Measurements from ENCODE around the gene AKR1C4.

Gene AKR1C4

DNA sequence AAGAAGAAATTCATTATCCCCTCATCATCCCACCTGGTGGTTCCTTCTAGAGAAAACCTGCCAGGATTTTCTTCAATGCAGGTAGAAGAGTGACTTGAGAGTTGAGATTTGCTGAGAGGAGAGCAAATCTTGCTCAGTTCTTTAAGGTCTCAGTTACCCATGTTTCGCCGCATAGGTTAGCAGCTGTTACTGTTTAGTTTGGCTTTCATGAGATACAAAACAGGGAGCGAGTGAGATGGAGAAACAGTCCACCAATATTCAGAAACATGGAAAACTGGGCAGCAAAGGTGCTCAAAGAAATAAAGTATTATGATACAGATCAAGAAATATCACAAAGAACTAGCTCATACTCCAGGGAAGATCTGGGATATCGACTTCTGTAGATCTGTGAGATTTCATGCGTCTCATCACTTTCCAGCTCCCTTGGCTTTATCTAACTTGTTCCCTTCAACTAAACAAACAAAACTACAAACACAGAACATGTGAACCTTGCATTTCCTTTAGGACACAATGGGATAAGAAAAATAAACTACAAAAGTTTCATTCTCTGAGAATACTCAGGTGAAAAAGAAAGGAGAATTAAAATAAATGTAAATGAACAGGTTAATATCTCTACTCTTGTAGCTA, 63.4 kb downstream of the AKR1C4 start:
- Histone ChIP-seq H3K9ac (ENCODE audit: low read depth in 1 of 2, low read length in 2 of 2) (no peak overlapping the region), H3K27me3 (ENCODE audit: control insufficient read depth in 2 of 2, insufficient read depth in 2 of 2, low read length in 2 of 2) (no peaks in the 10 kb centered on the region), H3K4me1 (ENCODE audit: control insufficient read depth in 2 of 2, insufficient read depth in 2 of 2, low read length in 2 of 2) (no peaks in the 10 kb centered on the region), H3K27ac (ENCODE audit: low read depth in 2 of 2, low read length in 2 of 2) (no peak overlapping the region), H3K9me3 (ENCODE audit: control insufficient read depth in 2 of 2, low read length in 2 of 2) (no peaks in the 10 kb centered on the region), H3K4me3 (ENCODE audit: low read length in 2 of 2) (no peak overlapping the region), H3K36me3 (ENCODE audit: control insufficient read depth in 2 of 2, insufficient read depth in 2 of 2, low read length in 2 of 2) (no peaks in the 10 kb centered on the region)

DNA sequence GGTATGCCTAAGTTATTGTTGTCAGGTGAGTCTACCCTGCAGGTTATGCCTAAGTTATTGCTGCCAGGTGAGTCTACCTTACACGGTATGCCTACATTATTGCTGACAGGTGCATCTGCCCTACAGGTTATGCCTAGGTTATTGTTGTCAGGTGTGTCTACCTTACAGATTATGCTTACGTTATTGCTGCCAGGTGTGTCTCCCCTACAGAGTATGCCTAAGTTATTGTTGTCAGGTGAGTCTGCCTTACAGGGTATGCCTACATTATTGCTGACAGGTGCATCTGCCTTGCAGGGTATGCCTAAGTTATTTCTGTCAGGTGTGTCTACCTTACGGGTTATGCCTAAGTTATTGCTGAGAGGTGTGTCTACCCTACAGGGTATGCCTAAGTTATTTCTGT, 64.2 kb downstream of the AKR1C4 start:
- Histone ChIP-seq H3K4me3 (ENCODE audit: low read length in 2 of 2) (no peak overlapping the region), H3K4me1 (ENCODE audit: control insufficient read depth in 2 of 2, insufficient read depth in 2 of 2, low read length in 2 of 2) (no peaks in the 10 kb centered on the region), H3K36me3 (ENCODE audit: control insufficient read depth in 2 of 2, insufficient read depth in 2 of 2, low read length in 2 of 2) (no peaks in the 10 kb centered on the region), H3K9ac (ENCODE audit: low read depth in 1 of 2, low read length in 2 of 2) (no peak overlapping the region), H3K27ac (ENCODE audit: low read depth in 2 of 2, low read length in 2 of 2) (no peak overlapping the region), H3K9me3 (ENCODE audit: control insufficient read depth in 2 of 2, low read length in 2 of 2) (no peaks in the 10 kb centered on the region), H3K27me3 (ENCODE audit: control insufficient read depth in 2 of 2, insufficient read depth in 2 of 2, low read length in 2 of 2) (no peaks in the 10 kb centered on the region)

DNA sequence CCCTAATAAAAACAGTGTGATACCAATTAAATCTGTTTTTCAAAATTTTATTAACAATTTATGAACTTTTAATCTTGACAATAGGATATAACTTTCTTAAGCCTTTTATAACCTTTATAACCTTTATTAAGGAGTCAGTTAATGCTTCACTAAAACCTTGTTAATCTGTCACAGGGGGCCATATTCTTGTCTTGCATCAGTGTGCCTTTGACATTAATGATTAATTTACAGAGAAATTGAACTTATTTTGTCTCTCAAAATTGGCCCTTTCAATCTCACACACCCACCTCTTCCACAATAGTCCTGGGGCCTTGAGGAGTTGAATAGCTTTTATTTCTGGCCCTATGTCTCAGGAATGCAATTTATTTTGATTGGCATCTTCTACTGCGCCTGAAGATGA, 68.5 kb downstream of the AKR1C4 start:
- Histone ChIP-seq H3K4me1 (ENCODE audit: control insufficient read depth in 2 of 2, insufficient read depth in 2 of 2, low read length in 2 of 2) (peaks cover 0 to 3% of the 10 kb centered on the region in 2 donors), H3K36me3 (ENCODE audit: control insufficient read depth in 2 of 2, insufficient read depth in 2 of 2, low read length in 2 of 2) (no peaks in the 10 kb centered on the region), H3K27ac (ENCODE audit: low read depth in 2 of 2, low read length in 2 of 2) (no peak overlapping the region), H3K27me3 (ENCODE audit: control insufficient read depth in 2 of 2, insufficient read depth in 2 of 2, low read length in 2 of 2) (no peaks in the 10 kb centered on the region), H3K9ac (ENCODE audit: low read depth in 1 of 2, low read length in 2 of 2) (no peak overlapping the region), H3K4me3 (ENCODE audit: low read length in 2 of 2) (no peak overlapping the region), H3K9me3 (ENCODE audit: control insufficient read depth in 2 of 2, low read length in 2 of 2) (no peaks in the 10 kb centered on the region)

DNA sequence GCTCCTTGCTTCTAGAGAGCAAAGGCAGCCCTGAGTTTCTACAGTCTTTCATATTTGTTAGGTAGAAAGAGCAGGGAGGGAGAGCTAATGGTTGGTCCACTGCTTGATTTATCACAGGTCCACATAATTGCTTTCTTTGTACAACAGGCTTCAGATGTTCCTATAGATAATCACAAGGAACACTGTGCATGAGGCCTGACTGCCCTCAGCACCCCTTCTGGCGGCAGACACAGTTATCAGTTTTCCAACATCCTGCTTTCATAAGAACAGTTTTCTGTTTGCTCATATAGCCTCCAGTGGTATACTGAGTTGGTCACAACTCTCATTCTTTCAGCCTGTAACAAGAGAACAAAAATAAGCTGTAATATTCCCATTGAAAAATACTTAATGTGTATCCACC, 69.7 kb downstream of the AKR1C4 start:
- H3K9me3 ChIP-seq (ENCODE audit: control insufficient read depth in 2 of 2, low read length in 2 of 2), result no peaks in the 10 kb centered on the region
- H3K27me3 ChIP-seq (ENCODE audit: control insufficient read depth in 2 of 2, insufficient read depth in 2 of 2, low read length in 2 of 2), result no peaks in the 10 kb centered on the region
- no peak overlapping the region for H3K9ac ChIP-seq (ENCODE audit: low read depth in 1 of 2, low read length in 2 of 2)
- H3K36me3 ChIP-seq (ENCODE audit: control insufficient read depth in 2 of 2, insufficient read depth in 2 of 2, low read length in 2 of 2), result no peaks in the 10 kb centered on the region
- H3K4me1 ChIP-seq (ENCODE audit: control insufficient read depth in 2 of 2, insufficient read depth in 2 of 2, low read length in 2 of 2), result peaks cover 0 to 3% of the 10 kb centered on the region in 2 donors
- H3K27ac ChIP-seq (ENCODE audit: low read depth in 2 of 2, low read length in 2 of 2), result no peak overlapping the region
- H3K4me3 ChIP-seq (ENCODE audit: low read length in 2 of 2), result no peak overlapping the region

DNA sequence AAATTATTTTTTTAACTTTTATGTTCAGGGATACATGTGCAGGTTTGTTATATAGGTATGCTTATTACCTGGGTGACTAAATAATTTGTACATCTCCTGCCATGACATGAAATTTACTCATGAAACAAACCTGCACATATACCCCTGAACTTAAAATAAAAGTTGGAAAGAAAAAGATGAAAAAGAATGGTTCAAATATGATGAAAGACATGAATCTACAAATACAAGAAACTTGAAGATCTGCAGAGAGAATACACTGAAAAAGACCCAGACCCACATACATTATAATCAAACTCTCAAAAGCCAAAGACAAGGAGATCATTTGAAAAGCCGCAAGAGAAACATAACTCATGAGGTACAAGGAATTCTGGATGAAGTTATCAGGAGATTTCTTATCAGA, 70.2 kb downstream of the AKR1C4 start:
- peaks cover 0 to 3% of the 10 kb centered on the region in 2 donors for H3K4me1 ChIP-seq (ENCODE audit: control insufficient read depth in 2 of 2, insufficient read depth in 2 of 2, low read length in 2 of 2)
- H3K9ac ChIP-seq (ENCODE audit: low read depth in 1 of 2, low read length in 2 of 2), result no peak overlapping the region
- H3K27me3 ChIP-seq (ENCODE audit: control insufficient read depth in 2 of 2, insufficient read depth in 2 of 2, low read length in 2 of 2), result no peaks in the 10 kb centered on the region
- H3K27ac ChIP-seq (ENCODE audit: low read depth in 2 of 2, low read length in 2 of 2), result no peak overlapping the region
- H3K4me3 ChIP-seq (ENCODE audit: low read length in 2 of 2), result no peak overlapping the region
- H3K36me3 ChIP-seq (ENCODE audit: control insufficient read depth in 2 of 2, insufficient read depth in 2 of 2, low read length in 2 of 2), result no peaks in the 10 kb centered on the region
- no peaks in the 10 kb centered on the region for H3K9me3 ChIP-seq (ENCODE audit: control insufficient read depth in 2 of 2, low read length in 2 of 2)

DNA sequence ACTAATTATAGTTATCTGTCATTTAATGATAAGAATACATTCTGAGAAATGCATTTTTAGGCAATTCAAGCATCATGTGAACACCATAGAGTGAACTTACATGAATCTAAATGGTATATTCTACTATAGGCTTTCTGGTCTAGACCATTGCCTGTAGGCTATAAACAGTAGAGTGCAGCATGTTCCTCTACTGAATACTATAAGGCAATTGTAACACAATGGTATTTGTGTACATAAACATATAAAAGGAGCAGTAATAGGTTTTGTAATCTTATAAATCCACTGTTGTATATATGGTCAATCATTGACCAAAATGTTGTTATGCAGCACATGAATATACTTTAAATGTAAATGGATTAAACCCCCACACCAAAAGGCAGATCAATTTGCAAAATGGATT, 71.6 kb downstream of the AKR1C4 start:
- no peaks in the 10 kb centered on the region for H3K36me3 ChIP-seq (ENCODE audit: control insufficient read depth in 2 of 2, insufficient read depth in 2 of 2, low read length in 2 of 2)
- no peak overlapping the region for H3K4me3 ChIP-seq (ENCODE audit: low read length in 2 of 2)
- H3K27ac ChIP-seq (ENCODE audit: low read depth in 2 of 2, low read length in 2 of 2), result no peak overlapping the region
- peaks cover 0 to 3% of the 10 kb centered on the region in 2 donors for H3K4me1 ChIP-seq (ENCODE audit: control insufficient read depth in 2 of 2, insufficient read depth in 2 of 2, low read length in 2 of 2)
- H3K9ac ChIP-seq (ENCODE audit: low read depth in 1 of 2, low read length in 2 of 2), result no peak overlapping the region
- no peaks in the 10 kb centered on the region for H3K9me3 ChIP-seq (ENCODE audit: control insufficient read depth in 2 of 2, low read length in 2 of 2)
- no peaks in the 10 kb centered on the region for H3K27me3 ChIP-seq (ENCODE audit: control insufficient read depth in 2 of 2, insufficient read depth in 2 of 2, low read length in 2 of 2)

Measured in mucosa of rectum (tissue), 2 donors.